Left forelimb (tissue), 1 donor: Measurements from ENCODE around the gene CELA3A.
A peak's percentile ranks its signal among the peaks of the same experiment; 100 is the strongest.

Experiments used
- DNase-seq: peaks from one replicate; pipeline ENCODE4 v3.0.0-alpha.2; 2018; ENCODE audit warnings: low spot score

CELA3A gene

DNA sequence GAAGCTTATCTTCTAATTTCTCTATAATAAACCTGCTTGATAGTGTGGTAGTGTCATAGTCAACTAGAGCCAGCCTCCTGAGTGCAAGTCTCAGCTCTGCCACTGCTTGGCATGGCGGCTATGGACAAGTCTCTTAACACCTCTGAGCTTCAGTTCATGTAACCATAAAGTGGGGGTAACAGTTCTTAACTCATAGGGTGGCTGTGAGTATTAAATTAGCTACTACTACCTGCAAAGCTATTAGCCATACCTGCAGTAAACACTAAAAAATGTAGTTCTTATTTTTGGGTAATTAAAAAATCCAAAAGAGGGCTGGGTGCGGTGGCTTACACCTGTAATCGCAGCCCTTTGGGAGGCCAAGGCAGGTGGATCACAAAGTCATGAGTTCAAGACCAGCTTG is 48.9 kb downstream of the CELA3A start:
- DNase-seq = no peak

DNA sequence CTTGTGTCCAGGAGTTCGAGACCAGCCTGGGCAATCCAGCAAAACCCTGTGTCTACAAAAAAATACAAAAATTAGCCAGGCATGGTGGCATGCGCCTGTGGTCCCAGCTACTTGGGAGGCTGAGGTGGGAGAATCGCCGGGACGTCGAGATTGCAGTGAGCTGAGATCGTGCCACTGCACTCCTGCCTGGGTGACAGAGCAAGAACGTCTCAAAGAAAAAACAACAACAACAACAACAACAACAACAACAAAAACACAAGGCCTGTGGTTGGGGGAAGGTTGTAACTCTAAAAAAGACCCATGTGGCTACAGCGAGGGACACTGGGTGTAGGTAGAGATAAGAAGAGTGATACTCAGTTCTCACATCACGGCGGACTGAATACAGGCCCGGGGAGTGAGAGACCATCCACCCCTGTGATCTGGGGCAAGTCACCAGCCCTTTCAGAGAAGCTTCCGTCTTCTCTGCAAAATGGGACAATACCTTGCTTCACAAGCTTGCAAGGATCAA is 50.2 kb downstream of the CELA3A start:
- DNase-seq = no peak

DNA sequence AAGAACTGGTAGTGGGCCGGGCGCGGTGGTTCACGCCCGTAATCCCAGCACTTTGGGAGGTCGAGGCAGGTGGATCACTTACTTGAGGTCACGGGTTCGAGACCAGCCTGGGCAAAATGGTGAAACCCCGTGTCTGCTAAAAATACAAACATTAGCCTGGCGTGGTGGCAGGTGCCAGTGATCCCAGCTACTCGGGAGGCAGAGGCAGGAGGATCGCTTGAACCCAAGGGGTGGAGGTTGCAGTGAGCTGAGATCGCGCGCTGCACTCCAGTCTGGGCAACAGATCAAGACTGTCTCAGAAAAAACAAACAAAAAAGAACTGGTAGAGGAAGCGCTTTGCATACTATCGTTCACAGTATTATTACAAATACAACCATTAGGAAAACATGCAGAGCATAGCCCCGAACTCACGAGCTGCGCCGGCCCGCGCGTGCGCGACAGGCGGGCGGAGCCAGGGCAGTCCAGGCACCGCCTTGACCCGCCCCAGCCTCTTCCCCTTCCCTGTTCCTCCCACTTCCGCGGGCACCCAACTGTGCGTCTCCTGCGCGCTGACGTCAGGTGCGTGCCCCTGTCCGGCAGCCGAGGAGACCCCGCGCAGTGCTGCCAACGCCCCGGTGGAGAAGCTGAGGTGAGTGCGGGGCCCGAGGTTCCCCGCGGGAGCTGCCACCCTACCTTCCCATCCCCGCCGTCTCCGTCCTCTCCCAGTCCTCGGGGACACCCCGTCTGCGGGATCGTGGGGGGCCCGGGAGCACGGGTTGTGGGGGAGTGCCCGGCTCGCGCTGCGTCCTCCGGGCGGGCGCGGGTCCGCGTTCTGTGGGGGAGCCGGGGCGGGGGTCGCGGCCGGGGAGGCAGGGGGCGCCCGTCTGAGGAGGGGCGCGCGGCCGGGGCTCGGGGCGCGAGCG is 50.9 kb downstream of the CELA3A start, which contains the start of gene CDC42:
CDC42 (plus strand) TSS at position 595 of the 902 bp plus-strand sequence. CDS start 25,770 bp downstream, outside the sequence.
- DNase-seq = peak; percentile 97

DNA sequence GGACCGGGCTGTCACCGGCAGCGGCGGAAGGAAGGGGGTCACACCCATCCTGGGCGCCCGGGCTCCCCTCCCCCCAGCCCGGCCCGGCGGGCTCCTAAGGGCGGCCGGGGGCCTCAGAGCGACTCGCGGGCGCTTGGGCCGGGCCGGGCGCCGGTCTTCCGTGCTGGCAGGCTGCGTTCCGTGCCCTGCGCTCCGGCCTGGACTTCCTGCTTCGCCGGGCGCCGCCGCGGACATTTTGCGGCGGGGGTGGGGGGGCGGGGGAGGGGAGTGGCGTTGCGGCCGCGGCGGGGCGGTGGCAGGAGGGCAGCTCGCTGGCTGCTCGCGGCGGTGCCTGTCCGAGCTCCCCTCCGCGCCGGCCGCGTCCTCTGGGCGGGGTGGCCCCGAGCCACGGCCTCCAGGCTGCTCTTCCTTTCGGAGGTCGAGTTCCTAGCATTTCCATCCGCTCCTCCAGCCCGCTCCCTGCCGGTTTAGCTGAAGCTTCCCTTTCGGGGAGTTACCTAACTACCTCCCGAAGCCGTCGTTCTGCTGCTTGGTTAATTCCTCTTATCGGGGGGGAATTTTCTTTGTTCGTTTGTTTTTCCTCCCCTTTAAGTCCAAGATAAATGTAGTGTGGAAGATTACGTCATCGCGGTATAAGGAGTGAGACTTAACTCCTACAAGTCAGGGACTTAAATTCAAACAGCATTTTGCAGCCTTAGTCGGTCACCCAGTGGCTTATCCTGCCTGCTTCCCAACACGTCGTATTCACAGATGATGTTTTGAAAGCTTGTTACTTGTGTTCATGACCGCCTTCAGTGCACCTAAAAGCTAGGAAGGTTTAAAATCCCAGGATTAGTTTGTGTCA is 51.8 kb downstream of the CELA3A start:
- peak; percentile 85 for DNase-seq

DNA sequence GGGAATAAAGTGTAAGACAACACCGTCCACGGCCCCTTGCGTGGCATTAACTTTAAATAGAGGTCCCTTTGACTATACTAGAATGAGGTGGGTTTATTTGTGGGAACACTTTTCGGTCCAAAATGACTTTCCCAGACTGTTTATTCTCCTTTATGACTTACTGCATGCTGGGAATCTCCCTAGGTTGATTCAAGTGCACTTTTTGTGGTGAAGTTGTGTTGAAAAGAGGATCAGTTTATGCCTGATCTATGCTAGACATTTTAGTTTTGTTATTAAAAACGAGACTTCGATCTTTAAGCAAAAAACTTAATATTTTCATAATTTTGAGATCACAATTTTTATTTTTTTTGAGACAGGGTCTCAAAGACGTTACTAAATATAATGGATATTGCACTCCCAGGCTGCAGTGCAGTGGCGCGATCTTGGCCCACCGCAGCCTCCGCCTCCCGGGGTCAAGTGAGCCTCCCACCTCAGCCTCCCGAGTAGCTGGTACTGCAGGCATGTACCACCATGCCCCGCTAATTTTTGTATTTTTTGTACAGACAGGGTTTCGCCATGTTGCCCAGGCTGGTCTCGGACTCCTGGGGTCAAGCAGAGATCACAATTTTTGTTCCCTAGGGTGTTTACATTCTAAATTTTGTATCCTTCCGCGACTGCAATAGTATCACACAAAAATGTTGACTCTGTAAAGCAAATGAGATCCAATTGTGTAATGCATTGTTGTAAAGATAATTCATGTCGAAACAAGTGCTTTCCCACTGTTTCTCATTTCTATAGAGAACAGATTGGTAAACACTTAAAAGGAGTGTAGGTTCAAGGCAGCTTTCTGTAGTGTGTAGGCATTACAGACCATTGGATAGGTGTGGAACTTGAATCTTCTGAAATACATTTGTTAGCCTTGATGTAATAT is 52.7 kb downstream of the CELA3A start:
- DNase-seq = no peak

DNA sequence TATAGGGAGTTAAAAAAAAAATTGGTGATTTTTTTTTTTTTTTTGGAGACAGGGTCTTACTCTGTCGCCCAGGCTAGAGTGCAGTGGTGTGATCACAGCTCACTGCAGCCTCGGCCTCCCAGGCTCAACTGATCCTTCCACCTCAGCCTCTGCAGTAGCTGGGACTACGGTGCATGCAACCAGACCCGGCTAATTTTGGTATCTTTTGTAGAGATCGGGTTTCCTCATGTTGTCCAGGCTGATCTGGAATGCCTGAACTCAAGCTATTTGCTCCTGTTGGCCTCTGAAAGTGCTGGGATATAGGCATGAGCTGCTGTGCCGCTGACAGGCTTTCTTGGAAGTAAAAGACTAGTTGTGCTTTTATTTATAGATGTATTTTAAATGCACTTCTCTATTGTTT is 54.0 kb downstream of the CELA3A start:
- no peak for DNase-seq

DNA sequence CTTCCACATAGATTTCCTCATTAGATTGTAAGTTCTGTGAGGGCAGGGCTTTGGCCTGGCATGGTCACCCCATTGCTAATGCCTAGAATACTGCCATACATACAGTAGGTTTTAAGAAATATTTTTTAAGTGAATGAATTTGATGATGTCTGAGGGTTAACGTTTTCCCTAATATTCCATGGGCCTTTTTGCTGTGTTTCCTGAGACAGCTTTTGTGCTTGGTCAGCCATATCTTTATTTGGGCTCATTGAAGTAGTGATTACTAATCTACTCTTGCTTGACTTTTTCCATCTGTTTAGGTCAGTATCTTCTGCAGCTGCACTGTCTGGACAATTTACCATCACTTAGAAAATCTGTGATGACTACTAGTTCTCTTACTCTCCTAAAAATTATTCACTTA is 54.6 kb downstream of the CELA3A start:
- DNase-seq = no peak

DNA sequence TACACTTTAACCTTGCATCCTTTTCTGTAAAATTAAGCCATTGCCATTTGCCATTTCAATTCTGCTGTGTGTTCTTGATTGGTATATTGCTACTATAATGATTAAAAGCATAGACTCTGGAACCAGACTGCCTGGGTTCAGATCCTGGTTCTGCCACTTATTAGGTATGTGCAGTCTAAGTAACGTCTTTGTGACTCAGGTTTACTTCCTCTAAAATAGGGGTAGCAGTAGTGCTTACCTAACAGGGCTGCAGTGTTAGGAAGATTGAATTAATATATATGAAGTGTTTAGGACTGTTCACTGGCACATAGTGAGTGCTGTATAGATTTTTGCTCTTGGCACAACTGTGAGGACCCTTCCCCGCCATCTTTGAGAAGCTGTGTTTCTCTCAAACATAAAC is 55.5 kb downstream of the CELA3A start:
- no peak for DNase-seq

DNA sequence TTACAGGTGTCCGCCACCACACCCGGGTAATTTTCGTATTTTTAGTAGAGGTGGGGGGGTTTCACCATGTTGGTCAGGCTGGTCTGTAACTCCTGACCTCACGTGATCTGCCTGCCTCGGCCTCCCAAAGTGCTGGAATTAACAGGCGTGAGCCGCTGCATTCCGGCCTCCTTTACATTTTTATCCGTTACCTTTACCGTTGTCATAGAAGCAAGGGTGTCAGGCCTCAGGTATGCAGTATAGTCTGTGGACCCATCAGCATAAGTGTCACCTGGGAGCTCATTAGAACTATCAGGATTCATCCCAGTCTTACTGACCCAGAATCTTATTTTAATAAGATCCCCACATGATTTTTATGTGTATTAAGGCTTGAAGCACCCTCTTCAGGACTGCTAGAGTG is 56.4 kb downstream of the CELA3A start:
- DNase-seq = no peak
